ENCODE measurements around the gene XRCC1.

The XRCC1 gene

GRCh38 chr19:43619262-43620060 lies 44.1 kb upstream of the XRCC1 start, which contains the start of gene ZNF428:
Gene ZNF428 (minus strand): TSS chr19:43619629. CDS start chr19:43614304, 5,325 bp downstream.
- TF ChIP-seq CTCF (IDR thresholded peaks at IDR 0.05; ENCODE audit: low read depth, low read length), result no peak; the same call in 1 of the 2 replicates
- DNase-seq (ENCODE audit: extremely low read depth, low read depth), result peak; percentile 65

- no peak for DNase-seq (ENCODE audit: extremely low read depth, low read depth)
- TF ChIP-seq CTCF (IDR thresholded peaks at IDR 0.05; ENCODE audit: low read depth, low read length), result no peak
Observed at GRCh38 chr19:43618921-43619261, 43.6 kb upstream of the XRCC1 start.

DNA sequence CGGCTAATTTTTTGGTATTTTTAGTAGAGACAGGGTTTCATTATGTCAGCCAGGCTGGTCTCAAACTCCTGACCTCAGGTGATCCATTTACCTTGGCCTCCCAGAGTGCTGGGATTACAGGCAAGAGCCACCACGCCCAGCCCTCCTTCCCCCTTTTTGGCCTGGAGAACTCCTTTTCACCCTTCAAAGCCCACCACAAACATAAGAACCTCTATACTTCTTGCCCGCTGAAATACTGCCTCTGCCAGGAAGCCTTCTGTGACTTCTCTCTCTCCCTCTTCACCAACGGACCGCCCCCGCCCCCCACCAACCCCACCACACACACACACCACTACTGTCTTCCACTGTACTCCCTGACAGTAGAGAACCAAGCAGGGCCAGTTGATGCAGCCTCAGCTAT lies 41.6 kb upstream of the XRCC1 start:
- DNase-seq (ENCODE audit: extremely low read depth, low read depth), result no peak
- TF ChIP-seq CTCF (IDR thresholded peaks at IDR 0.05; ENCODE audit: low read depth, low read length), result no peak

DNA sequence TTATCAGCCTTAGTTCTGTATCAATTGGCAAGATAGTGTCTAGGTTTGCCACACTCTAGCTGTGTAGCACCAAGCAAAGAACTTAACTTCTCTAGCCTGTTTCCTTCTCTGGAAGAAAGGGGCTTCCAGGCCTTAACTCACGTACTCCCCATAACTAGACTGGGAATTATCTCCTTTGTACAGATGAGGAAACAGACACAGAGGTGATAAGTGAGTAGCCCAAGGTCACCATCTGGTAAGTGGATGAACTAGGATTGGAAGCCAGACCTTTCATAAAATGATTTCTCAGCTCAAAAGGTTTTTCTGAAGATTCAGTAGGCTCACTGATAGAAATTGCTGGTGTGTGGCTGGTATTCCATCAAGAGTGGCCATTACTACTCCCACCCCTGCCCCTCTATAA lies 41.0 kb upstream of the XRCC1 start:
- no peak for TF ChIP-seq CTCF (IDR thresholded peaks at IDR 0.05; ENCODE audit: low read depth, low read length)
- DNase-seq (ENCODE audit: extremely low read depth, low read depth), result no peak

GRCh38 chr19:43612374-43612773 lies 37.0 kb upstream of the XRCC1 start:
- no peak for TF ChIP-seq CTCF (IDR thresholded peaks at IDR 0.05; ENCODE audit: low read depth, low read length)

GRCh38 chr19:43611788-43612187 lies 36.5 kb upstream of the XRCC1 start, which contains the start of gene SRRM5:
Gene SRRM5 (plus strand): TSS chr19:43612088. CDS start chr19:43612122, 34 bp downstream.
- TF ChIP-seq CTCF (IDR thresholded peaks at IDR 0.05; ENCODE audit: low read depth, low read length), result no peak
- DNase-seq (ENCODE audit: extremely low read depth, low read depth), result no peak

More at GRCh38 chr19:43612374-43612773, 37.0 kb upstream of the XRCC1 start:
- no peak for DNase-seq (ENCODE audit: extremely low read depth, low read depth)

DNA sequence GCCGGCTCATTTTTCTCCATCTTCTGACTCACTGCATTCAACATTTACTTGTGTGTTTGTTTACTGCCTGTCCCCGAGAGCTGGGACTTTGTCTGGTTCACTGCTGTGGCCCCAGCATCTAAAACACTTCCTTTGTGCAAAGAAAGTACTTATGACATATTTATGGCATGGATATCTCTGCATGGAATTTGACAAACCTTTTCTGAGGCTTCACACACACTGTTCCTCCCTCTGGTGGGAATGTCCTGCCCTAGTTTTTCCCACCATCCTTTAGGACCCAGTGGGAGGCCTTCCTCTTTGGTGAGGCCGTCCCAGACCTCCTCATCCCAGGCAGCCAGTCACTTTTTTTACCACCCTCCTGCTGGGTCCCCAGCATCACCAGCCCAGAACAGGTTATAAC lies 35.2 kb upstream of the XRCC1 start:
- no peak for DNase-seq (ENCODE audit: extremely low read depth, low read depth)
- TF ChIP-seq CTCF (IDR thresholded peaks at IDR 0.05; ENCODE audit: low read depth, low read length), result no peak

All from AG09319 (cell line).